Activated CD4-positive, alpha-beta memory T cell treated with anti-CD3 and anti-CD28 coated beads for 36 hours (primary cell): ENCODE measurements around the gene MRPS12. TPM values are rescaled to one million over a fixed set of nuclear protein-coding genes. Genes with fewer than 3 reads are reported as not detected.
"Not testable (repeated sequence)": the region's sequence is repeated elsewhere in the genome, so short reads cannot be mapped to it uniquely, and the experiment has no call there.

Source experiments
- CTCF ChIA-PET: fragments of 350-600 bp; sonication (Branson Sonifier 250); formaldehyde crosslinking; loops from one replicate; lab custom pipeline; 2021; ENCODE audit warnings: antibody characterized with exemption, inconsistent platforms; lab: Charles Lee
- POLR2A ChIA-PET: fragments of 350-600 bp; sonication (Branson Sonifier 250); formaldehyde crosslinking; loops from one replicate; lab custom pipeline; 2021; ENCODE audit warnings: antibody characterized with exemption; lab: Charles Lee
- DNase-seq: peaks from one replicate; pipeline ENCODE4 v3.0.0-alpha.2; 2020
- H3K27ac Mint-ChIP-seq: one replicate; pipeline ENCODE4 v1.8.0; 2021; ENCODE audit warnings: mixed read lengths
- H3K27me3 Mint-ChIP-seq: one replicate; pipeline ENCODE4 v1.8.0; 2021; ENCODE audit warnings: mixed read lengths
- H3K36me3 Mint-ChIP-seq: one replicate; pipeline ENCODE4 v1.8.0; 2021; ENCODE audit warnings: mixed read lengths
- H3K4me1 Mint-ChIP-seq: one replicate; pipeline ENCODE4 v1.8.0; 2021; ENCODE audit warnings: low read depth, mixed read lengths
- H3K4me3 Mint-ChIP-seq: one replicate; pipeline ENCODE4 v1.8.0; 2021; ENCODE audit warnings: mild to moderate bottlenecking, mixed read lengths
- H3K9me3 Mint-ChIP-seq: one replicate; pipeline ENCODE4 v1.8.0; 2021; ENCODE audit warnings: mixed read lengths
- intact Hi-C: fragments of 100-400 bp; cut with micrococcal nuclease; formaldehyde crosslinking; loops from one replicate; pipeline ENCODE4 v1.15.1; 2023
- total RNA-seq, 2 experiments: library from RNA; stranded (reverse); gene quantifications; one replicate each; pipeline ENCODE4 v1.2.3, GENCODE V29; 2021

The MRPS12 gene
- total RNA-seq = 10 to 100 TPM; 67.3 to 67.6 TPM

DNA sequence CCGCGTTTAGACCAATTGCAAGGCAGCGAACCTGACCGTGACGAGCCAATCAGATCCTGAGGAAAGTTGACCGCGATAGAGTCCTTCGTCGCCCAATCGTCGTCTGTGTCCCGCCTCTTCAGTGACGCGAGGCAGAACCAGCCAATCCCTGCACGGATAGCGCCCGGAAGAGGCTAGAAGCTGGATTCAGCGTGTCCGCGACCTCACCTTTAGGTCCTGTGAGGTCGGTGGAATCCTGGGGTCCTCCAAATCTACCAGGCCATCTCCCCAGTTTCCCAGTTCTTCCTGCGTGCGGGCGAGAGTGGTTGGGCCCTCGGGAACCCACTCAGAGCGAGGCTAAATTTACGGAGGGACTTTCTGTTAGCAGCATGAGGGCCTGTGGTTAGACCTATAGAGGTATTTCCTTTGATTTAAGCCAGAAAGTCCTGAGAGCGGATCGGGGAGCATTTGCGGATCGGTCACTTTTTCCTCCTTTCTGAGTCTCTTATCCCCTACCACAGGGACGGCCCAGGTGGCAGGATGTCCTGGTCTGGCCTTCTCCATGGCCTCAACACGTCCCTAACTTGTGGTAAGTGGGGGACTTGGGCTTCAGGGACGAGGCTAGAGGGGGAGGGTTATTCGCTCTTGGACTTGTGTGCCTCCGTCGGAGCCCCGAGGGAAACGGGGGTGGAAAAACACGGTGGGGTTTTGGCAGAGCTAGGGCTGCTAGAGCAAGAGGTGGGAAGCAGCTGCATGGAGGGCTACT lies at the start of gene MRPS12:
MRPS12 (plus strand) TSS at position 169 of the 745 bp plus-strand sequence; CDS start at position 520, 351 bp downstream.
- H3K9me3 Mint-ChIP-seq = peaks cover 7% of the 10 kb centered on the region
- intact Hi-C loops = loop anchor here (1.0 to 10.0 kb wide), 8 partner anchors 32 to 528 kb away; partner anchors contain the start of genes ACTN4, EIF3K, FAM98C and MAP4K1
- DNase-seq = peak; percentile 99
- H3K4me1 Mint-ChIP-seq = peaks cover 34% of the 10 kb centered on the region
- ChIA-PET POLR2A (interaction anchor here (0.9 to 2.0 kb wide), 9 partner anchors 24 to 537 kb away, joined by 3 to 6 read pairs (median 4); partner anchors contain the start of genes ACTN4, ECH1, HNRNPL and NFKBIB), CTCF (interaction anchor here (0.6 to 2.8 kb wide), 67 partner anchors 10 to 557 kb away, joined by 3 to 56 read pairs (median 4); partner anchors contain the start of genes ACTN4, CAPN12, ECH1 and EIF3K)
- peak within 1 kb of the TSS; percentile 94 for H3K4me3 Mint-ChIP-seq
- peak within 1 kb of the TSS; percentile 96 for H3K27ac Mint-ChIP-seq
- H3K36me3 Mint-ChIP-seq = peaks cover 27% of the 10 kb centered on the region
- H3K27me3 Mint-ChIP-seq = no peaks in the 10 kb centered on the region

DNA sequence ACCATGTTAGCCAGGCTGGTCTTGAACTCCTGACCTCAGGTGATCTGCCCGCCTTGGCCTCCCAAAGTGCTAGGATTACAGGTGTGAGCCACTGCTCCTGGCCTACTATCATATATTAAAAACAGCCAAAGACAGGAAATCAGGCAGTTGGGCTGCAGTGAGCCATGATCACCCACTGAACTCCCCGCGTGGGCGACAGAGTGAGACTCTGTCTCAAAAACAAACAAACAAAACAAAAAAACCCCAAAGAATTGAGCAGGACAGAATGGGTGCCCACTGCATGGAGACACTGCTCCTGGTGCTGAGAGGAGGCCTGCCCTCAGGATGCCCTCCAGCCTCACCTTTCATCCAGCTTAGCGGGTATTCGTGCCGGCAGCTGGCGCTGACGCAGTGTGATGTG lies 47.5 kb upstream of the MRPS12 start:
- ChIA-PET CTCF (no interaction called here), POLR2A (no interaction called here)
- H3K9me3 Mint-ChIP-seq = no peaks in the 10 kb centered on the region

DNA sequence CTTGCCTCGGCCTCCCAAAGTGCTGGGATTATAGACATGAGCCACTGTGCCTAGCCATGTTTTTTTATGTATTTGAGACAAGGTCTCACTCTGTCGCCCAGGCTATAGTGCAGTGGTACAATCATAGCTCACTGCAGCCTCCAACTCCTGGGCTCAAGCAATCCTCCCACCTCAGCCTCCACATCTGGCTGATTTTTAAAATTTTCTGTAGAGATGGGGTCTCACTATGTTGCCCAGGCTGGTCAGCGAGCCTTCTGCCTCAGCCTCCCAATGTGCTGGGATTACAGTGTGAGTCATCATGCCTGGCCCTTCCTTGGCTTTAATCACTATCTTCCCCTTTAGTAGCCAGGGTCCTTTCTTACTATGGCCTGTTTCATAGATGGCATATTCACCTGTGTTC lies 46.1 kb upstream of the MRPS12 start:
- CTCF ChIA-PET, intact Hi-C loops, POLR2A ChIA-PET: not testable (repeated sequence)

More for the DNA sequence above, 47.5 kb upstream of the MRPS12 start:
- Mint-ChIP-seq H3K4me3 (no peak overlapping the region), H3K27me3 (no peaks in the 10 kb centered on the region), H3K27ac (no peak overlapping the region), H3K4me1 (peaks cover 17% of the 10 kb centered on the region), H3K36me3 (peaks cover 7% of the 10 kb centered on the region)
- DNase-seq = no peak
- intact Hi-C loops = no loop called here

DNA sequence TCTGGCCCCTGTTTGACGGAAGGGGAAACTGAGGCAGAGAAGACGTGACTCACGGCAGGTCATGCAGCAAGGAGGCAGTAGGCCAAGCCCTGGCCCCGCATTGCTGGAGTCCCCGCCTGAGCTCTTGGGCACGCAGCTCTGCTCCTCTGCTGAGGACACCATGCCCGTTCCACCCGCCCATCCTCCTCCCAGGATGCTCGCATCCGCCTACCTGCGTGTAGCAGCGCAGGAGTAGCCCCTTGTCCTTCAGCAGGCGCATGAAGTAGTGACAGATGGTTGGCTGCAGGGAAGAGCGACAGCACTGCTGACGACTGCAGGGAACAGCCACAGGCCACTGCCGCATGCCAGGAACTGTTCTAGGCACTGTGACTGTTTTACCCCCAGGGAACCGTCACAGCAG lies 41.9 kb upstream of the MRPS12 start:
- DNase-seq = no peak
- Mint-ChIP-seq H3K27me3 (no peaks in the 10 kb centered on the region), H3K9me3 (no peaks in the 10 kb centered on the region), H3K4me1 (peaks cover 3% of the 10 kb centered on the region), H3K4me3 (no peak overlapping the region), H3K27ac (no peak overlapping the region), H3K36me3 (no peaks in the 10 kb centered on the region)
- ChIA-PET CTCF (interaction anchor here (2.0 to 3.7 kb wide), 3 partner anchors 9 to 19 kb away, joined by 12 to 51 read pairs (median 19); partner anchors contain the start of gene RINL), POLR2A (no interaction called here)
- intact Hi-C loops = no loop called here

More for the DNA sequence above, 46.1 kb upstream of the MRPS12 start:
- not testable (repeated sequence) for H3K27ac Mint-ChIP-seq, H3K27me3 Mint-ChIP-seq, H3K36me3 Mint-ChIP-seq, H3K4me1 Mint-ChIP-seq, H3K9me3 Mint-ChIP-seq, DNase-seq, H3K4me3 Mint-ChIP-seq

DNA sequence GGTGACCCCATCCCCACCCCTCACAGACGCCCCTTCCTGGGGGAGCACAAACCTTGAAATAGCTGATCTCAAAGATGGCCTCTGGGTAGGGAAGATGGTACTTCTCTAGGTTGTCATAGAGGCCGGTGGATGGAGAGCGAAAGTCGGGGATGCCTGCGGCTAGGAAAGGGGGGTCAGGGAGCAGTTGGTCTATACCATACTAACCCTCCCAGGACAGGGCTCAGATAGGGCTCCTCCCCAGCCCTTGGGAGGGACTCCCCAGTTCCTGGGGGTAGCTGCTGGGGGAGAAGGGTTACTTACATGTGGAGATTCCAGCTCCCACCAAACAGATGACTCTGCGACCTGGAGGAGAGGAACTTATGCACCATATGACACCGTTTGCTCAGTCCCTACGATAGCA lies 40.9 kb upstream of the MRPS12 start:
- no peak for DNase-seq
- Mint-ChIP-seq H3K36me3 (no peaks in the 10 kb centered on the region), H3K4me3 (no peak overlapping the region), H3K4me1 (peaks cover 3% of the 10 kb centered on the region), H3K27me3 (no peaks in the 10 kb centered on the region), H3K27ac (no peak overlapping the region), H3K9me3 (no peaks in the 10 kb centered on the region)
- intact Hi-C loops = no loop called here
- ChIA-PET CTCF (interaction anchor here (3.7 kb wide), 1 partner anchor 12 kb away, joined by 51 read pairs; the partner anchor contains the start of gene RINL), POLR2A (no interaction called here)

DNA sequence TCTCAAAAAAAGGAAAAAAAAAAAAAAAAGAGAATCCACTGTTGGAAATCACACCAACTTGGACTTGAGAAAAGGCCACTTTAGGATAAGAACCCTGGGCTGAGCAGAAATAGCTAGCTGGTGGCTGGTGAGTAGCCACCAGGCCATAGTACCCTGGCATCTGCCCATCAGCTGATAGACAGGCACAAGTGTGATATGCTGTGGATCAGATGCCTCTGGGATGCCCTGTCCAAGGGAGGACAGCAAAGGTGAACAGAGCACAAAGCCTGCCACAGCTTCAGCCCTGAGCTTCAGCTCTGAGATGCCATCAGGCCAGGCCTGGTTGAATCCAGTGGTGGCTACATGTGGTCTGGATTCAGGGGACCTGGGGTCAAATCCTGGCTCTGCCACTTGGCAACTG lies 40.1 kb upstream of the MRPS12 start:
- DNase-seq = no peak
- no peak overlapping the region for H3K27ac Mint-ChIP-seq
- no peaks in the 10 kb centered on the region for H3K27me3 Mint-ChIP-seq
- no peak overlapping the region for H3K4me3 Mint-ChIP-seq
- CTCF ChIA-PET = no interaction called here
- POLR2A ChIA-PET = no interaction called here
- peaks cover 3% of the 10 kb centered on the region for H3K4me1 Mint-ChIP-seq
- no peaks in the 10 kb centered on the region for H3K9me3 Mint-ChIP-seq
- intact Hi-C loops = no loop called here
- H3K36me3 Mint-ChIP-seq = no peaks in the 10 kb centered on the region

DNA sequence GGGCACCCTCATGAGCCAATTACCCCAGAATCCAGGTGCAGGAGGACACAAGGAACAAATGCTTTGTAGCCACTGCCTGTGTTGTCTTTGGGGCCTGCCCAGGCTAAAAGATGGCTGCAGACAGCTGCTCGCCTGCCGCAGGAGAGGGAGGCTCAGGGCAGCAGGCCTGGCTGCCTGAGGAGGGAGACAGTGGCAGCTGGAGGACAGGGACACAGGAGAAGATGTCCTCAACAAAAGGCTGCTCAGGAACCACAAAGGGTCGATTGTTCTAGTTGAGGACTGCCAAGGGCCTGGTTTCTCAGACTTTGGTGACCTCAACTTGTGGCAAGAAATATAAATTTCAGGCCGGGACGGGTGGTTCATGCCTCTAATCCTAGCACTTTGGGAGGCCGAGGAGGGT lies 39.0 kb upstream of the MRPS12 start:
- H3K4me1 Mint-ChIP-seq = peaks cover 3% of the 10 kb centered on the region
- no peaks in the 10 kb centered on the region for H3K27me3 Mint-ChIP-seq
- POLR2A ChIA-PET = no interaction called here
- intact Hi-C loops = no loop called here
- H3K27ac Mint-ChIP-seq = no peak overlapping the region
- CTCF ChIA-PET = no interaction called here
- DNase-seq = no peak
- no peak overlapping the region for H3K4me3 Mint-ChIP-seq
- H3K9me3 Mint-ChIP-seq = no peaks in the 10 kb centered on the region
- H3K36me3 Mint-ChIP-seq = no peaks in the 10 kb centered on the region

DNA sequence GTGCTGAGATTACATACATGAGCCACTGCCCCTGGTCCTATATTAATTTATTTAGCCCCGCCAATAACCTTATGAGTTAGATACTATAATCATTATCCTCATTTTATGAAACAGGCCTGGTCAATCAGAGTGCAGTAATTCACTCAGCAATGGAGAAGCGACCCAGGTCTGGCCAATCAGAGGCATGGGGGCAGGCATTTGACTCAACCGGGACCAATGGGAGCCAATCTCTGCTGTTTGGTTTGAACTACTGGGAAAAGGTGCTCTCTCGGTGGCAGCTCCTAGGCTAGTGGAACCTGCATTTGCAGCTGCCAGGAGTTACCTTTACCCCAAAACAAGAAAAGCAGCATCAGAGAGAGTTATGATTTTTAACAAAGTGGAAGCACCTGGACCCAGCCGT lies 37.9 kb upstream of the MRPS12 start:
- ChIA-PET CTCF (interaction anchor here (1.3 kb wide), 1 partner anchor 22 kb away, joined by 3 read pairs; no protein-coding TSS in a partner anchor), POLR2A (no interaction called here)
- Mint-ChIP-seq H3K27ac (no peak overlapping the region), H3K36me3 (no peaks in the 10 kb centered on the region), H3K4me3 (no peak overlapping the region), H3K9me3 (no peaks in the 10 kb centered on the region), H3K4me1 (peaks cover 3% of the 10 kb centered on the region), H3K27me3 (no peaks in the 10 kb centered on the region)
- no peak for DNase-seq
- intact Hi-C loops = no loop called here

DNA sequence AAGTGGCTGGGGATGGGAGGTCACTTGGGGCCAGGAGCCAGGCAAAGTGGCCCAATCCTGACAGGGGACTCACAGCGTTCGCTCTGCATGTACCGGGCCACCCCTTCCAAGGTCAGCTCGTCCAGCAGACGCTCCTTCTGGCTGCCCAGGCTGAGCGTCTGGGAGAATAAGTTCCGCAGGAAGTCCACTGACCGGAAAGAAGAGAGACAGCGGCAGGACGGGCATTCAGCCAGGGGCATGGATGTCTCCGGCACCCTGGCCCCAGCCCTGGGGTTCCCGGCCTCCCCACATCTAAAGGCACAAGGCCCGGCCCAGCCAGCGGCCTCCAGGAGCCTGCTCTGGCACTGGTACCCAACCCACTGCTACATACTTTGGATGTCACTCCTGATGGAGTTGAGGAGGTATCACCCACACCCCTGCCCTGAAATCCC lies 37.4 kb upstream of the MRPS12 start:
- CTCF ChIA-PET = interaction anchor here (1.3 kb wide), 1 partner anchor 23 kb away, joined by 3 read pairs; no protein-coding TSS in a partner anchor
- DNase-seq = no peak
- H3K4me3 Mint-ChIP-seq = no peak overlapping the region
- POLR2A ChIA-PET = no interaction called here
- H3K4me1 Mint-ChIP-seq = peaks cover 7% of the 10 kb centered on the region
- no peaks in the 10 kb centered on the region for H3K27me3 Mint-ChIP-seq
- H3K36me3 Mint-ChIP-seq = no peaks in the 10 kb centered on the region
- H3K27ac Mint-ChIP-seq = no peak overlapping the region
- intact Hi-C loops = no loop called here
- H3K9me3 Mint-ChIP-seq = no peaks in the 10 kb centered on the region

DNA sequence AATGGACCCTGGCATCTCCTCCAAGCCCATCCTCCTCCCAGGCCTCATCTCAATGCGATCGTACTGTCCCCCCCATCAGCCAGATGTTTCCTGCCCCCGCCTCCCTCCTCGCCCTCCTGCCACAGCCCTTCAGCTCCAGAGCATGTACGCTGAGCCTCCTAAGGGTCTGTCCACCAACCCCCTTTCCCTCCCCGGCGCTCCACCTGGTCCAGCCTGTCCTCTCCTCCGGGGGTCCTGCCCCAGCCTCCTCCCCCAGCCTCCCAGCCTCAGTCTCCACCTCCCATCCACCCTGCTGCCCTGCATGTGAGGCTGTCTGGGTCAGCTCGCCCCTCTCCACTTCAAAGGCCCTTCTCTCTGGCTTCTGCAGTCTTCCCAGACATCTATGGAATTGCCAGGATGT lies 35.8 kb upstream of the MRPS12 start:
- intact Hi-C loops = no loop called here
- POLR2A ChIA-PET = no interaction called here
- H3K4me1 Mint-ChIP-seq = peaks cover 13% of the 10 kb centered on the region
- H3K4me3 Mint-ChIP-seq = no peak overlapping the region
- H3K36me3 Mint-ChIP-seq = no peaks in the 10 kb centered on the region
- H3K27ac Mint-ChIP-seq = no peak overlapping the region
- H3K9me3 Mint-ChIP-seq = no peaks in the 10 kb centered on the region
- no peaks in the 10 kb centered on the region for H3K27me3 Mint-ChIP-seq
- no peak for DNase-seq
- CTCF ChIA-PET = interaction anchor here (0.9 kb wide), 1 partner anchor 36 kb away, joined by 3 read pairs; the partner anchor contains the start of gene MRPS12

DNA sequence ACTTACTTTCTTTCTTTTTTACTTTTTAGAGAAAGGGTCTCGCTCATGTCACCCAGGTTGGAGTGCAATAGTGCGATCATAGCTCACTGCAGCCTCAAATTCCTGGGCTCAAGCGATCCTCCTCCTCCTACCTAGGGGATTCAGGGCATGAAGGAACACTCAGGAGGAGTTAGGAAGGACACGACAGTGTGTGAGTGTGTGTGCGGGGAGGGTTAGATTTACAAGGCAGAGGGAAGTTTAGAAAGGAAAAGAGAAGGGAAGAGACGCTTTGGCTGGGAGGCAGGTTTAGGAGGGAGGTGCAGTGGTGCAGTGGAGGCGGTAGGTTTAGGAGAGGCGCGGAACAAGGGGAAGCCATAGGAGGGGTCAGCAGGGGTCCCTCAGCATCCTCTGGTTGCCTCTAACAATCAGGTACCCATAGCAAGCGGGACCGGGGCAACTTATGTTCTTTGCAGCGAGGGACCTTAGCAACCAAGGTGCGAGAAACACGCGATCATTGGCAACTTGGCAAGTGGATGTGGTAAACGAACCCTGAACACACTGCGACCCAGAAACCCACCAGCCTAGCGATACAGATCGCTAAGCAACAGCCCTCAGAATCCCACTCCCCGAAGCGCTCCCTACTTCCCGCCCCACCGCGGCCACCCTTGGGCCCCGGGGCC lies 31.8 kb upstream of the MRPS12 start:
- no peak for DNase-seq
- Mint-ChIP-seq H3K4me3 (peak overlapping the region; percentile 95), H3K9me3 (no peaks in the 10 kb centered on the region), H3K27me3 (no peaks in the 10 kb centered on the region), H3K27ac (peak overlapping the region; percentile 87), H3K36me3 (peaks cover 6% of the 10 kb centered on the region), H3K4me1 (peaks cover 30% of the 10 kb centered on the region)
- POLR2A ChIA-PET = no interaction called here
- CTCF ChIA-PET = interaction anchor here (0.7 to 2.5 kb wide), 2 partner anchors 11 to 31 kb away, joined by 3 to 12 read pairs; partner anchors contain the start of genes MRPS12 and SARS2
- intact Hi-C loops = loop anchor here (1.0 to 2.0 kb wide), 3 partner anchors 31 to 68 kb away; partner anchors contain the start of genes ECH1, MRPS12 and SARS2
